HG02571 (cell line): ENCODE data around the gene COPS4.
"Not testable (repeated sequence)": the region's sequence is repeated elsewhere in the genome, so short reads cannot be mapped to it uniquely, and the experiment has no call there.

ENCODE experiments used
- ATAC-seq: cut with Tn5 transposase; IDR thresholded peaks from one replicate; pipeline ENCODE4 v1.9.1; 2021; ENCODE audit warnings: mild to moderate bottlenecking, moderate library complexity; ENCODE audit not compliant: unreplicated experiment

Gene COPS4

DNA sequence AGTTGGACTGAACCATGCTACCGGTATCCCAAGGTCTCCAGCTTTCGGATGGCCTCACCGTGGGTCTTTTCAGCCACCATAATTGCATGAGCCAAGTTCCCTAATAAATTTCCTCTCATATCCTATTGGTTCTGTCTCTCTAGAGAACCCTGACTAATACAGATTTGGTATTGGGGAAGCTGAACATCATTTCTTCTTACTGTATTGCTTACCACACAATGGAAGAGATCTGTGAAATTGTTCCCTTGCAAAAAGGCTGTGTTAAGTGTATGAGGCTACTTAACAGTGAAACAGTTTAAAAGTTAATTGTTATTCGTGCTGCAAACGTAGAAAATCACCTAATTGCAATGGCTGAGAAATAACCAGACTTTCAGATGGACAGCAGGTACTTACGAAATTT lies 45.6 kb downstream of the COPS4 start:
- ATAC-seq: no peak

DNA sequence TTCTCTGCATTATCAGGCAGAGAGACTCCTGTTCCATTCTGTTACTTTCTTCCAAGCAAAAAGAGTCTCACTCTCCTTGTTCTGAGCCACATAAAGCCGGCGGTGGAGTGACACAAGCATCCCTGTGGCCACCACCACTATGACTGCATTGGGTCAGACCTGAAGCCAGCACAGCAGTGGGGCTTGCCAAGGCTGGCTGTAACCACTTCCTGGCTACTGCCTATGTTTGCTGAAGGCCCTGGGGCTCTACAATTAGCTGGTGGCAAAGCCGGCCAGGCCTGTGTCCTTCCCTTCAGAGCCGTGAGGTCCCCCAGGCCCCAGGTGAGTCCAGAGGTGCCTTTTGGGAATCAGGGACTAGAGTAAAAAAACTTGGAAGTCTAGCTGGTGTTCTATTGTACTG lies 47.8 kb downstream of the COPS4 start:
- no peak for ATAC-seq

DNA sequence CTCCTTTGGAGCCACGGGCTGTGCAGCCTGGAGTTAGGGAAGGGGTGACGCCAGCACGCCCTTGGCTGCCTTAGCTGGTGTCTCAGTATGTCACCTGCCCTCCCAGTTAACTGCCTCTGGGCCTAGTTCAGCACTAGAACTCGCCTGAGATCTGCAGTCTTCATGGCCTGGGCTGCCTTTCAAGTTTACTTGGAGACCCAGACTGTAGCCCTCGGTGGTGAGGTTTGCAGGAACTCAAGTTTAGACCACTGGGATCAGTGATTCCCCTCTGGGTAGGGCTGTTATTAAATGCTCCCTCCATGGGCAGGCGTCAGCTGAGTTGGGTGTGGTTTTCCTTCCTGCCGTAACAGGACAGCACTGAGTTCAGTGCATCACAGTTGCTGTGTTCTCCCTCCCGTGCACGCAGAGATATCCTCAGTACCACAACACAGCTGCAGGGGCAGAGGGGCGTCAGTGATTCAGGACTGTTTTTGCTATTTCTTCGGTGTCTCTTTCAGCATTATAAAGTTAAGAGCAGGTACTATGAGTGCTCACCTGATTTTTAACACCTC lies 49.0 kb downstream of the COPS4 start:
- no peak for ATAC-seq

DNA sequence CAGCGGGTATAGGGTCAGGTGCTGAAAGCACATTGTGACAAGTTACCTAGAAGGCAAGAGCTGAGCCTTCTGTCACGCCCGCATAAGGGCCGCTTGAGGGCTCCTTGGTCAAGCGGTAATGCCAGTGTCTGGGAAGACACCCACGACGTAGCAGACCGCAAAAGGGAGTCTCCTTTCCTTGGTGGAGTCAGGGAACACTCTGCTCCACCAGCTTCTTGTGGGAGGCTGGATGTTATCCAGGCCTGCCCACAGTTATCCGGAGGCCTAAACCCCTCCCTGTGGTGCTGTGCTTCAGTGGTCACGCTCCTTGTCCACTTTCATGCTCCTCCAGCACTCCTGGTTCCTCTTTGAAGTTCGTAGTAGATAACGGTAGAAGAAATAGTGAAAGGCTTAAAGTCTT lies 50.0 kb downstream of the COPS4 start:
- ATAC-seq: not testable (repeated sequence)

DNA sequence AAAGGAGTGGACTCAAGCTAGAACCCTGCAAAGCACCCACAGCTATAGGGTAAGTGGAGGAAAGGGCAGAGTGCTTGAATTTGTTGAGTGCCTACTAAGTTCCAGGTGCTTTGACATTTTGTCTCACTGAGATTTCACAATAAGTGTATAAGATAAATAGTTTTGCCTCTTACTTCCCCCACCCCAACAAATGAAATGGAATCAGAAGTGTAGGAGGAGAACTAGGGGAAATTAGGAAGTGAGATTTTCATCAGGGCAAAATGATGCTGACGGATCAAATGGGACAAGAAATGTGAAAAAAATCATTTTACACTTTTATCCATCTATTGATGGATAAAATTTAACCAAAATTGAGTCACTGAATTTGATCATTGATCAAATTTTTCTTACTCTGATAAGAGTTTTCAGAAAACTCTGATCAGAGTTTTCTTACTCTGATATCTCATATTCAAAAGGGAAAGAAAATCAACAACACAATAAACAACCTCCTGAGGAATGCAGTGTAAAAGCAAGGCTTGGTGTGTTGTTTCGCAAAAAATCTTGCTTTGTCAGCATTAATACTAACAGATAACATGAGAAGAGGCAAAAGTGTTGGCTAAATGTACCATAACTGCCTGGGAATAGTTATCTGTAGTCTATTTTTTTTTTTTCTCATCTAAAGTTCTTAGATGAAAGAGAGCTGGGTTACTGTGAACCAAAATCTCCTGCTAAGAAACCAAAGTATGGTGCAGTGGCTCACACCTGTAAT lies 54.6 kb downstream of the COPS4 start:
- no peak for ATAC-seq

DNA sequence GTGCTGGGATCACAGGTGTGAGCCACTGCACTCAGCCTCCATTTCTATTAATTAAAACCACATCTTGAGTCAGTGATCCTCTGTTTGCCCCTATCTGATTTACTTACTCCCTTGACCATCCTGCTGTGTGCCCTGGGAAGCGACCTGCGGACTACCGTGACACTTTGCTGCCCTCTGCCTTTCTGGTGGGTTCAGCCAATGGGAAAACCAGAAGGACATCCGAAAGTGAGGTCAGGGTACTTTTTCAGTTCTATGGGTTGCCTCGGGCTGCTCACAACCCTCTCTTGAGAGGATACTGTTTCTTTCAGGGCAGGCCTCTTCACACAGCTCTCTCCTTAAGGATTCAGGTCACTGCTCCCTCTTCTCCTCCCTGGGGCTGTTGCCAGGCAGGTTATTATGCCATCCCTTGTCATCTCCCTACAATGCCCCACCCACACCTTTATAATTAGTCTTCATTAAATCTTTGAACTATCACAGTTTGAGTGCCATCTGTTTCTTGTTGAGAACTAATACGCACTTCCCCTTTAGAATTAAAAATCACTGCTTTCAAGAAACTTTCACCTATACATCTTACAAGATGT lies 58.2 kb downstream of the COPS4 start:
- ATAC-seq: no peak

DNA sequence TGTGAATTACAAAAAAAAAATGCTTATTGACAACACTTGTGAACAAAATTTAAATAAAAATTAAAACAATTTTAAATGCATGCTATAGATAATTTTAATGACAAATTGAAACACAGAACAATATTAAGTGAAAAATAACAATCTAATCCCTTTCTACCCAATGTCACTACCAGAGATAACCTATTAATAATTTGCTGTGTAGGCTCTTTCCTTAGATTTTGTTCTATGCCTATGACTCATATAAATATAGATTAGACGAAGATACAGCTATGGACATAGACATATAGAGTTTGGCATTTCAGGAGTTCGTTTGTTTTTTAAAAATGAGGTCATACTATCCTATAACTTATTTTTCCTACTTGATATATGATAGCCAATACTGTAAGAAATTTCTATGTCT lies 61.4 kb downstream of the COPS4 start:
- no peak for ATAC-seq

DNA sequence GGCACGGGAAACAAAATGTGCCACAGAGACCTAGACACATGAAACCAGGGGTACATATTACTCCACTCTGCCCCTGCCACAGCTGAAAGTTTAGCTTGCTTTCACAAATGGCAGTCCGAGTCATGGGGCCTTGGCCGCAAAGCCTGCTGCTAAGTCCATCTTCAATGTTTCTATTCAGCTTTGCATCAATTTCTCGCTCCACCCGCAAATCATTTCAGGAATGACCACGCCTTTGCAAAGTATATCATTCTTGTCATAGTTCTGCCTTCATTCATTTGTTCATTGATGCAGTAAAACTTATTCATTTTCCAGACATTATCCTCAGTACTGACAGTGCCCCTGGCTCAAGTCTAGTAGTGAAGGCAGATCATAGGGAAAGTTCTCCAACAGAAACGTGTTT lies 70.0 kb downstream of the COPS4 start:
- no peak for ATAC-seq

DNA sequence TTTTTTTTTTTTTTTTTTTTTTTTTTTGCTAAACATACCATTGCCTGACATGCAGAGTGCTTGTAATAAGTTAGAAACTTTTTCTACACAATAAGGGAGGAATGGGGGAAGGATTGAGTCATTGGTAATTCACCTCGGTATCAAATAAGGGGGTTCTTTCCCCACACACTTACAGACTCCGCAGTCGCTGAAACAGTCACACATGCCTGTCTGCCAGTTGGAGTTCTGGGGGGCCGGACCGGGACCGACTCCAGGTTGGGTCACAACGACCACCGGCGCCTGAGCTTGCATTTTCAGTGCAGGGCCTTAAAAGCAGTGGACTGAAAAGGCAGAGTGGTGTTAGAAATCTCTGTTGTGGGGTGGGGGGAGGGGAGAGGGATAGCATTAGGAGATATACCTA lies 72.6 kb downstream of the COPS4 start:
- no peak for ATAC-seq

DNA sequence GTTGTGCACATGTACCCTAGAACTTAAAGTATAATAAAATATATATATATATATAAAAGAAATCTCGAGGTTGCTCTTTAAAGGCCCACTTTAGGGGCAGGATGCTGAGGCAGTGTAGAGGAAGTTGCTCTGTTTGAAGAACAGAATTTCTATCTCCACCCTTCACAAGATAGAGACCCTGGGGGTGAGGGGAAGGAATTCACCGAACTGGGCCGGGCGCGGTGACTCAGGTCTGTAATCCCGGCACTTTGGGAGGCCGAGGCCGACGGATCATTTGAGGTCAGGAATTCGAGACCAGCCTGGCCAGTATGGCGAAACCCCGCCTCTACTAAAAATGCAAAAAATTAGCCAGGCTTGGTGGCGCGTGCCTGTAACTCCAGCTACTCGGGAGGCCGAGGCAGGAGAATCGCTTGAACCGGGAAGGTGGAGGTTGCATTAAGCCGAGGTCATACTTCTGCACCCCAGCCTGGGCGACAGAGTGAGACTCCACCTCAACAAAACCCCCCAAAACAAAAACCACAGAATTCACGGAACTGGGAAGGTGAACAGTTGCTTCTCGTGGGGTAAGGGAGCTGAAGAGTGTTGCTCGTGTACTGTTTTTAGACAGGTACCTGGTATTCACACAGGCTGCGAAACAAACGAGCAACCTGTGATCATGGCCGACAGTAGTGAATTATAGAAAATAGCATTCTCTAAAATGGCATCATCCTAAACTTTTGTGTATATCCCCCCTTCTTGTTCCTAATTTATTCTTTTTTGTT lies 73.3 kb downstream of the COPS4 start:
- ATAC-seq: no peak

DNA sequence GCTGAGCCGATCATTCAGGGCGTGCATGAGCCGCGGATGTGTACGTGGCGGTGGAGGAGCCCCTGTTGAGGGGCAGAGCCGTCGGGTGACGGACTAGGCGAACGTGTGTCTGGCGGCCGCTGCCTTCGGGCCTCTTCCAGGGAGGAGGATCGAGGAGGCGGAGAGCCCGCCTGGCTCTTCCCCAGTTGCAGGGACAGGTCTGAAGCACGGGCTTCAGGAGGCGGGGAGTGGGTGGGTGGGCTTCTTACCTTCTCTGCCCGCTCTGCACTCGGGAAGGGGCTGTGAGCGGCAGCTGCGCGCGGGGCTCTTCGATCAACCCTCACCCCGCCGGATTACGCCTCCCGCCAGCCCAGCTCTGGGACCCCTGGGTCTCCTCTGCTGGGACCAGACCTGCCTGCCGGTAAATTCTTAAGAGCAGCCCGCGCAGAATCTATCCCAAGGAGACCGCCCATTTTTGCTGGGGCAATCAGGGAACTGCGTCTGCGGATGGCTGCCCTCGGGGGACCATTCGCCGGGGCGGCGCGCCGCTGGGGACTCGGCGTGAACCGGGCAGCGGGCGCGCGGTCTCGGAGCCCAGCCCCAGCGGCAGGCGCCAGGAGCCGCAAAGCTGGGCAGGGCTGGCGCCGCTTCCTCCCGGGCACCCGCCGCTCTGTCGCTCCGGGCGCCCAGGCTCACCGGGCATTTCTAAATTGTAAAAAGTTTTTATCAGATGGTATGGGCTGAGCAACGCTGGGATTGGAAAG lies 74.7 kb downstream of the COPS4 start:
- ATAC-seq: peak; percentile 26

DNA sequence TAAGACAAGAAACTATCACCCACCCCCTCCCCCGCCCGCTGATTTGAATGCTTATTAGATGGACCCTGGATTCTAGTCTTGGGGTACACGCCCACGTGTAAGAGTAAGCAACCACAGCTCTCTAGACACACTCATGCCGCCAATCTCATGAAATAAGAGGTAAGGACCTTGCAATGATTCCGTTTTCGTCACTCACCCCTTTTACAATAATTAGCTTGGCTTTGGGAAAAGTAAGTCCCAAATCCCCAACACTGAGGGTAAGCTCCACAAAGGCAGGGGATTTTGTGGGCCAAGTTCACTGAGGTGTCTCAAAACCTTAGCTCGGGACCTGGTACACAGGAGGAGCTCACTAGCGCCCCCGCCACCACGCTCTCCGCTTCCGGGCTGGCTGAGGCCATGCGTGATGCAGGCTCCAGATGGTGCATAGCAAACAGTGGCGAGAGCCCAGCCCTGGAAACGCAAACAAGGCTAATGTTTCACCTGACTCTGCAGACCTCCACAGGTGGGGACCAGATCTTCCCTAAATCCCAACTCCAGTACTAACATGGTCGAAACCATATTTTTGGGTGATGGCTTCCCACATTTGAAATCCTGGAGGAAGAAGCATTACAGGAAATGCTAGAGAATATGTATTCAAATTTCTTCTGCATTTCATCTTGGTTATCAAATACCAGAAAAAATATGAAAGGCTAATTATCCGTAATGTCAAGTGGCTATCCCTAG lies 75.4 kb downstream of the COPS4 start:
- ATAC-seq: peak; percentile 78

DNA sequence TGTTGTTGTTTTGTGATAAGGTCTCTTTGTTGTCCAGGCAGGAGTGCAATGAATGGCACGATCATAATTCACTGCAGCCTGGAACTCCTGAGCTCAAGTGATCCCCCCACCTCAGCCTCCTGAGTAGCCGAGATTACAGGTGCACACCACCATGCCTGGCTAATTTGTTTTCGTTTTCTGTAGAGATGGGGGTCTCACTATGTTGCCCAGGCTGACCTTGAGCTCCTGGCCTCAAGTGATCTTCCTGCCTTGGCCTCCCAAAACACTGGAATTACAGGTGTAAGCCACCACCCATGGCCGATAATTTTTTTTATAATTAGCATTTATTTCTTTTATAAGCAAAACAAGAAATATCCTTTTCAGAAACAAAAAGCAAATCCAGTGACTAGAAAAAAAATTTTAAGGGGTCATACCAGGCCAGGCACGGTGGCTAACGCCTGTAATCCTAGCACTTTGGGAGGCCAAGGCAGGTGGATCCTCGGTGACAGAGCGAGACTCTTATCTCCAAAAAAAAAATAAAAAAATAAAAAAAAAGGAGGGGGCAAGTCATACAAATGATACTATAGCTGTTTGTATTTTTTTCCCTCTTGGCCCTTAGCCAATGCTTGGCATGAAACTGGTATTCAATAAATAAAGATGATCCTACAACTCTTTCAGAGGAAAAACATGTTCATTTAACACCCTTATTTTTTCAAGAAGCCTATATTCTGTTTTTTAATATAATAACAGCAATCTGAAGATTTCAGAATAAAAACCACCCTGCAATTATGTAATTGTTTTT lies 76.2 kb downstream of the COPS4 start:
- no peak for ATAC-seq

DNA sequence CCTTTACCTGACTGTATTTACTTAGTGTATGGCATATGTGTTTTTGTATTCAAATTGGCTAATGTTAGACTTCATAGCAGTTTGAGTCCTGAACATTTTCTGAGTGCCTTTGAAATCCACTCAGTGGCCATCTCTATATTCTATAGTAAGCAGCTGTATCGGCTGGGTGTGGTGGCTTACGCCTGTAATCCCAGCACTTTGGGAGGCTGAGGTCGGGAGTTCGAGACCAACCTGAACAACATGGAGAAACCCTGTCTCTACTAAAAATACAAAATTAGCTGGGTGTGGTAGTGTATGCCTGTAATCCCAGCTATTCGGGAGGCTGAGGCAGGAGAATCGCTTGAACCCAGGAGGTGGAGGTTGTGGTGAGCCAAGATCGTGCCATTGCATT lies 76.8 kb downstream of the COPS4 start:
- not testable (repeated sequence) for ATAC-seq

DNA sequence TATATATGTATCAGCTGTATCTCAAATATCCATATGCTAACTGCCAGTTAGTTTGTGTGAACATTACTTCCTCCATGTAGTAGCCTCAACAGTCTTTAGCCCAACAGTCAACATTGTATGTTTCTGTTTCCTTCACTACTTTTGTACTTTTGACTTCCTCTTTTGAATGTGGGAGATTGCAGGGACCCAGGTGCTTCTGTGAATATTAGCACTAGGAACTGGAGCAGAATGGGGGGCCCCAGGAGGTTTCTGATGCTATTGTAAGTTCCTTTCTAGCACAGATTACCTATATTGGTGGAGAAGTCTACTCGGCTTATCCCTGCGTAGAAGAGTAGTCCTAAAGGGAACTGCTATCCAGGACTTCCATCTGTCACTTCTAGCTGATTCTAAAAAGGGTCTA lies 77.2 kb downstream of the COPS4 start:
- peak; percentile 26 for ATAC-seq

DNA sequence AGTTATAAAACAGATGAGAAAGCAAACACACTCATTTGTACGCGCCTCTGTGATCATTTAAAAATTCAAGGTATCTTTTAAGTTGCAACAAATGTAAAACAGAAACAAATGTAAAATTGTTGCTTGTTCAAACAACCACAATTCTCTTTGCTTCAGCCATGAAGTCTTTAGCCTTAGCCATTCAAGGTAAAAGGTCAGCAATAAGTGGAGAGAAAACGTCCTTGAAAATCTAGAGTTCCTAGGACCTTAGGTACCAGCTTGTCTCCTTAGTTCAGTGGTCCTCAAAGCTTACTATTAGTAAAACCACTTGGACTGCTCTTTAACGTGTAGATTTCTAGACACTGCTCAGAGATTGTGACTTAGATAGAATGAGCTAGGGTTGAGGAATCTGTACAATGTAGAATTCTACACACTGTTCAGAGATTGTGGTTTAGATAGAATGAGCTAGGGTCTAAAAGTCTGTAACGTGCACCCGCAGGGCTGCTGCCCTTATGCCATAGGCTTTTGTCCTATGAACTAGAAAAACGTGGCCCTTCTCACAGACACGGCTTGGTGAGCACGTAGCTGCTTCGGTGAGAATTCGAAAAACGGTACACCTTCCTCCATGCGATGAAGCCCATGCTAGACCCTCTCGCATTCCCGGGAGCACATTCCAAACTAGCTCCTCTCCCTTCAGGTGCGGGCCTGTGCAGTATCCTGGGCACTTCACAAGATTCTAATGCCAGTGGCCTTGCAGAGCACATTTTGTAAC lies 77.9 kb downstream of the COPS4 start:
- ATAC-seq: no peak

DNA sequence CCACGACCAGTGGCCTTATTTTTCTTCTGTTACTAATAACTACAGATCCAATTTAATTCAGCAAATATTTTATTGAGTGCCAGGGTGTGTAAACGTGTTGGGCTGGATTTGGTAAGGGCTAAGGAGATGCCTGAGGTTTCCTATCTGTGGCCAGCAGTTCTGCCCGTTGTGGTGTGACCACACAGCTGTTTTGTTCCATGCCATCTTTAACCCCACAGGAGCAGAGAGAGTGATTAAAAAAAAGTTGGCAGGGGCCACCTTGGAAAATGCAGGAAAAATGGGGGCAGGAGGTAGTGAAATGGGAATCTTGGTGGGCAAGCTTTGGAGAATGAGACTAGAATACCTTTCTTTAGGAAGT lies 78.4 kb downstream of the COPS4 start:
- no peak for ATAC-seq

DNA sequence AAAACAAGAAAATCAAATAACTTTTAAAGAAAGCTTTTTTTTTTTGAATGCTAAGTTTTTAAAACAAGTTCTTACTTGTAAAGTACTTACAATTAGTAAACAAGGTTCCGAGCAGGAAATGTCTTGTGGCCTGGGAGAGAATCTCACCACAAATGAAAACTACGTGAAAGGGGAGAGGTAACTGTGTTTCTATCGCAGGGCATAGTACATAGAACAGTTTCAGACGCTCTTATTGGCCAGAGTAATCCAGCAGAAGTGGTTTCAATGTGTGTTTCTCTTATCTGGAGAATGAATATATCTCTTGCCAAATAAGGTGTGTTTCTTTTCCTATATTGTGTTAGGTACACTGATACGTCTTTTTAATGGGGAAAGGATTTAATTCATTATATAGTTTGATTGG lies 79.6 kb downstream of the COPS4 start, which contains the start of gene PLAC8:
Gene PLAC8 (minus strand): TSS at position 154 of the 400 bp plus-strand sequence. CDS start 6,808 bp downstream, outside the sequence.
- peak; percentile 32 for ATAC-seq

DNA sequence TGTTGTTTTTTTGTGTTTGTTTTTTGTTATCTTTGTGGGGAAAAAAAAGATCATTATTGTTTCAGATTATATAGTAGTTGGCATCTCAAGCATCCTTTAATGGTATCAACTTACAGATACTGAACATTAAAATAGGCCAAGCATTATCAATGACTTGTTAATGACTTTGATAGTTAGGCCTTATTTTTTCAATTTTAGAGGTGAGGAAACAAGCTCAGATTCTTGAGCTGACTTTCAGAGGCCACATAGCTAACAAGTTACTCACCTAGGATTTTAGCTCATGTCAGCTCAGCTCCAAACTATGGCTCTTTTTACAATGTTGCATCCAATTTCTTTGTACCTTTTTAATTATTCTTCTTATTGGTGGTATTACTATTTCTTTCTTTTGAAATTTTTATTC lies 80.0 kb downstream of the COPS4 start:
- ATAC-seq: no peak
